ENCODE results near the gene TRIO.

DNA sequence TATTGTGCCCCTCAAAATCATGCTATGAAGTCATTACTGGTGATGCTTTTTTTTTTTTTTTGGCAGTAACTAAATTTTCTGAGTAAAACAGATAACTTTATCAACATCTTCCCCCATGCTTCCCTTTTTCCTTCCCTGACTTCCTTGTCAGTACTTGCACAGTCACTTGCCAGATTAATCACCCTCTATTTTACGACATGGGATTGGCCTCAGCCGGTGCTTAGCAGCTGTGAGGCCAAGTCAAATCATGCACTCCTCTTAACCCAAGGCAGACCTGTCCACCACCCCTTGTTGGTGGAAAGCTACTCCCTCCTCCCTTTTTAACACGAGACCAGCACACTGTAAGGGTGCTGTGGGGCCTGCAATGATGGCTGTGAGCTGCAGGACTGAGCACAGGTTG is 320.5 kb downstream of the TRIO start:
- TF ChIP-seq, protein P1, sequence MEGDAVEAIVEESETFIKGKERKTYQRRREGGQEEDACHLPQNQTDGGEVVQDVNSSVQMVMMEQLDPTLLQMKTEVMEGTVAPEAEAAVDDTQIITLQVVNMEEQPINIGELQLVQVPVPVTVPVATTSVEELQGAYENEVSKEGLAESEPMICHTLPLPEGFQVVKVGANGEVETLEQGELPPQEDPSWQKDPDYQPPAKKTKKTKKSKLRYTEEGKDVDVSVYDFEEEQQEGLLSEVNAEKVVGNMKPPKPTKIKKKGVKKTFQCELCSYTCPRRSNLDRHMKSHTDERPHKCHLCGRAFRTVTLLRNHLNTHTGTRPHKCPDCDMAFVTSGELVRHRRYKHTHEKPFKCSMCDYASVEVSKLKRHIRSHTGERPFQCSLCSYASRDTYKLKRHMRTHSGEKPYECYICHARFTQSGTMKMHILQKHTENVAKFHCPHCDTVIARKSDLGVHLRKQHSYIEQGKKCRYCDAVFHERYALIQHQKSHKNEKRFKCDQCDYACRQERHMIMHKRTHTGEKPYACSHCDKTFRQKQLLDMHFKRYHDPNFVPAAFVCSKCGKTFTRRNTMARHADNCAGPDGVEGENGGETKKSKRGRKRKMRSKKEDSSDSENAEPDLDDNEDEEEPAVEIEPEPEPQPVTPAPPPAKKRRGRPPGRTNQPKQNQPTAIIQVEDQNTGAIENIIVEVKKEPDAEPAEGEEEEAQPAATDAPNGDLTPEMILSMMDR (conservative IDR thresholded peaks at IDR 0.05; ENCODE audit: low read depth, low read length): no peak
- no peak for TF ChIP-seq EZH2 (IDR thresholded peaks at IDR 0.05; ENCODE audit: borderline replicate concordance, low read depth, low read length, poor library complexity, severe bottlenecking)

Measured in A673 (cell line).